C4-2B (cell line): ENCODE data around the gene AHDC1.

Source experiments
- ZFX ChIP-seq: fragments of 450-650 bp; IDR thresholded peaks from 2 replicates; pipeline ENCODE4 v1.6.1; 2017
- TF ChIP-seq, protein P1 (sequence below): fragments of 450-650 bp; conservative IDR thresholded peaks from 2 replicates; pipeline ENCODE4 v1.5.1; 2017; ENCODE audit warnings: mild to moderate bottlenecking

DNA sequence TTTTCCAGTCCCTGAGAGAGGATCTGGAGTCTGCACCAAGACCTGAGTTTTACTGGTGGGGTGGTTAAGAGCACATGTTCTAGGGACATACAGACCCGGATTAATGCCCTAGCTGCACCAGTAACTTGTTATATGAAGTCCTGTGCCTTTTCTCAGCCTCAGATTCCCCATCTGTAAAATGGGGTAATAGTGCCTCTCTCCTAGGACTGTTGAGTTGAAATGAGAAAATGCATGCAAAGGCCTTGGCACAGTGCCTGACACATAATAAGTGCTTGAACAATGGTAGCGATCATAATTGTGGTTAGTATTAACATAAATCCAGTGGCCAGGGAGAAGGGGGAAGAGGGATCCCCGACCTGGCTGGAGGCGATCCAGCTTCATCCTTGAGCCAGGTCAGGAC lies 12.3 kb downstream of the AHDC1 start:
- TF ChIP-seq, protein P1, sequence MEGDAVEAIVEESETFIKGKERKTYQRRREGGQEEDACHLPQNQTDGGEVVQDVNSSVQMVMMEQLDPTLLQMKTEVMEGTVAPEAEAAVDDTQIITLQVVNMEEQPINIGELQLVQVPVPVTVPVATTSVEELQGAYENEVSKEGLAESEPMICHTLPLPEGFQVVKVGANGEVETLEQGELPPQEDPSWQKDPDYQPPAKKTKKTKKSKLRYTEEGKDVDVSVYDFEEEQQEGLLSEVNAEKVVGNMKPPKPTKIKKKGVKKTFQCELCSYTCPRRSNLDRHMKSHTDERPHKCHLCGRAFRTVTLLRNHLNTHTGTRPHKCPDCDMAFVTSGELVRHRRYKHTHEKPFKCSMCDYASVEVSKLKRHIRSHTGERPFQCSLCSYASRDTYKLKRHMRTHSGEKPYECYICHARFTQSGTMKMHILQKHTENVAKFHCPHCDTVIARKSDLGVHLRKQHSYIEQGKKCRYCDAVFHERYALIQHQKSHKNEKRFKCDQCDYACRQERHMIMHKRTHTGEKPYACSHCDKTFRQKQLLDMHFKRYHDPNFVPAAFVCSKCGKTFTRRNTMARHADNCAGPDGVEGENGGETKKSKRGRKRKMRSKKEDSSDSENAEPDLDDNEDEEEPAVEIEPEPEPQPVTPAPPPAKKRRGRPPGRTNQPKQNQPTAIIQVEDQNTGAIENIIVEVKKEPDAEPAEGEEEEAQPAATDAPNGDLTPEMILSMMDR: no peak
- TF ChIP-seq ZFX: no peak
